ENCODE measurements around the gene THRB.
"Not testable (repeated sequence)": the region's sequence is repeated elsewhere in the genome, so short reads cannot be mapped to it uniquely, and the experiment has no call there.

Gene THRB

DNA sequence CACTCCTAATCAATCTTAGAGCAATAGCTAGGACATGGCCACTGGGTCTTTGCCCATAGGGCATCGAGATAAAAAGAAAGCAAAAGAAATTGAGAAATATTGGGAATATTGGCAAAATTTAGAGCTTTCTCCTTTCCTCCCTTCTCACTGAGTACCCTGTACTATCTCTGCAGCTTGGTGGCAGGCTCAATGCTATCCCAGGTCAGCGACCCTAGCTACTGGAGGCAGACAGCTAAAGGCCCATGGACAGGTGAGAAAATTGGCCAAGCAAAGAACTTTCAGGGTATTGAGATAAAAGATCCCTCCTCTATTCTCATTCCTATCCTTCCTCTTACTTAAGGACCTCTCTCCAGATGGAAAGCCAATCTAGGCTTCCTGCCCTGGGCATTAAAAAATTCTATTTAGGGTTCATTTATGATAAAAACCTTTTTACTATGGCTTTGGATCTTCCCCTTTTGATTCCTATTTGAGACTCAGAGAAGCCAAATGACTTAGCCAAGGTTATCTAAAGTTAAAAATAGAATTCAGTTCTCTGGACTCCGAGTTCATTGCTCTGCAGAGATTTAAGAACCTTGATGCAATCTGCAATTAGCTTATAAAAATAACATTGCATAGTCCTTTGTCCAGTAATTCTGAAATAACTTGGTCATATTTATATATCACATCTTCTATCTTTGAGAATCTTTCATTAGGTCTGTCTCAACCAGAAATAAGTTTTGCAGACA is 75.4 kb downstream of the THRB start:
- no peak overlapping the region for H3K9ac ChIP-seq (ENCODE audit: insufficient read length, low read depth)
- no peaks in the 10 kb centered on the region for H3K9me3 ChIP-seq (ENCODE audit: insufficient read depth, low read length)
- no peaks in the 10 kb centered on the region for H3K27me3 ChIP-seq (ENCODE audit: insufficient read depth, insufficient read length)
- H3K4me3 ChIP-seq (ENCODE audit: insufficient read length, low read depth), result no peak overlapping the region
- TF ChIP-seq SUZ12 (IDR thresholded peaks at IDR 0.05; ENCODE audit: extremely low read depth, insufficient read depth, insufficient read length), result no peak
- no peaks in the 10 kb centered on the region for H3K36me3 ChIP-seq (ENCODE audit: insufficient read depth, insufficient read length, low read length)
- DNase-seq (ENCODE audit: low read depth, low spot score), result no peak
- H3K4me1 ChIP-seq (ENCODE audit: insufficient read depth, insufficient read length), result no peaks in the 10 kb centered on the region

DNA sequence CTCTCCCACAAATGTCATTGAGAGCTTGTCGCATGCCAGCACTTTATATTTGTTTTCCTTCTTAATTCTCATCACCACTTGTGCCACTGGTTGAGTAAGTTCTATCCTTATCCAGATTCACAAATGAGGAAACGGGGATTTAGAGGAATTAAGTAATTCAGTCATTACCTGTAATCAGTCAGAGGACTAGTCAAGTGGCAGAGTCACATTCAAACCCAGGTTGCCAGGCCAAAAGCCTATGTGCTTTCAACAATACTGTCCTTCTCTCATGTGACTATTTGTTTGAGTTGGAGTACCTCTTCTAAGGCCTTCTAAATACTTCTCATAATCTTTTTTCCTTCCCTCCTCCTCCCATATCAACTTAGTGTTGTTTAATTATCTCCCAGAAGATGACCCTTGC is 76.9 kb downstream of the THRB start:
- DNase-seq (ENCODE audit: low read depth, low spot score), result no peak
- no peaks in the 10 kb centered on the region for H3K4me1 ChIP-seq (ENCODE audit: insufficient read depth, insufficient read length)
- H3K9ac ChIP-seq (ENCODE audit: insufficient read length, low read depth), result no peak overlapping the region
- H3K4me3 ChIP-seq (ENCODE audit: insufficient read length, low read depth), result no peak overlapping the region
- TF ChIP-seq SUZ12 (IDR thresholded peaks at IDR 0.05; ENCODE audit: extremely low read depth, insufficient read depth, insufficient read length), result no peak
- TF ChIP-seq YY1 (IDR thresholded peaks at IDR 0.05; ENCODE audit: insufficient read depth, insufficient read length), result no peak
- no peaks in the 10 kb centered on the region; the same call in 1 of the 2 replicates for H3K9me3 ChIP-seq (ENCODE audit: insufficient read depth, low read length)
- H3K36me3 ChIP-seq (ENCODE audit: insufficient read depth, insufficient read length, low read length), result no peaks in the 10 kb centered on the region
- no peaks in the 10 kb centered on the region for H3K27me3 ChIP-seq (ENCODE audit: insufficient read depth, insufficient read length)

DNA sequence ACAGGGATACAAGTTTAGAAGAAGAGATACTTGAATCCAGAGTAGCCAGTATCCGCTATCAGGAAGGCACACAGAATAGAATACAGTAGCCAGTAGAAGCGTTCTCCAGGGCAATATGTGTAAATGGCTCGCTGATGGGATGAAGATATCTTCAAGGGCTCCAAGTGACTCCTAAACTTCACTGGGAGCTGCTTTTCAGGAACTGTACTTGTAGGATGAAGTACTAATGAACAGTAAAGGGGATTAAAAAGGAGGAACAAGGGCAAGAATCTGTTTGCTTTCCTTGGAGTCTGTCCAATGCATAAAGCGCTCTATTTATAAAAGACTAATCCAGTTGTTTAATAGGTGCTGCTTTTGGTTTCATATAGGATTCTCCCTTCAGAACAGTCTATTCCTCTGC is 78.4 kb downstream of the THRB start:
- DNase-seq (ENCODE audit: low read depth, low spot score), result no peak
- TF ChIP-seq SUZ12 (IDR thresholded peaks at IDR 0.05; ENCODE audit: extremely low read depth, insufficient read depth, insufficient read length), result no peak
- no peak for TF ChIP-seq ZNF274 (IDR thresholded peaks at IDR 0.05; ENCODE audit: low read depth, low read length)
- no peaks in the 10 kb centered on the region for H3K36me3 ChIP-seq (ENCODE audit: insufficient read depth, insufficient read length, low read length)
- H3K27me3 ChIP-seq (ENCODE audit: insufficient read depth, insufficient read length), result no peaks in the 10 kb centered on the region
- H3K9ac ChIP-seq (ENCODE audit: insufficient read length, low read depth), result no peak overlapping the region
- H3K9me3 ChIP-seq (ENCODE audit: insufficient read depth, low read length), result no peaks in the 10 kb centered on the region; the same call in 1 of the 2 replicates
- no peaks in the 10 kb centered on the region for H3K4me1 ChIP-seq (ENCODE audit: insufficient read depth, insufficient read length)
- H3K4me3 ChIP-seq (ENCODE audit: insufficient read length, low read depth), result no peak overlapping the region

DNA sequence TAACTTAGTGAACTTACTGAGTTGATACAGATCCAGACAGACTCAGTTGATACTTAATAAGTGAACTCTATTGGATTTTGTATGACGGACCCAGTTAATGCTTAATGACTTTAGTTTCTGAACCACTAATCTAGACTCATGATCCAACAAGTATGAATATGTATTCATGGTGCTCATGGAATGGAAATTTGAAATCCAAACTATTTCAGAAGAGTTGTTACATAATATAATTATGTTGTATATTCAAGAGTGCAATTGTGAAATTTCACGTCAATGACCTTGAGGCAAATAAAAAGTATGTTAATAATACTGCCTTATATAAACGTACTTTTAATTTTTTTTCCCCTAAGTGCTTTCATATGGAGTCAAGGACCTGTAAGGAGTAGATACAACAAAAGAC is 78.8 kb downstream of the THRB start:
- Histone ChIP-seq H3K27me3 (ENCODE audit: insufficient read depth, insufficient read length) (no peaks in the 10 kb centered on the region), H3K36me3 (ENCODE audit: insufficient read depth, insufficient read length, low read length) (no peaks in the 10 kb centered on the region), H3K4me3 (ENCODE audit: insufficient read length, low read depth) (no peak overlapping the region), H3K9me3 (ENCODE audit: insufficient read depth, low read length) (no peaks in the 10 kb centered on the region; the same call in 1 of the 2 replicates), H3K9ac (ENCODE audit: insufficient read length, low read depth) (no peak overlapping the region), H3K4me1 (ENCODE audit: insufficient read depth, insufficient read length) (no peaks in the 10 kb centered on the region)
- DNase-seq (ENCODE audit: low read depth, low spot score), result no peak
- TF ChIP-seq YY1 (IDR thresholded peaks at IDR 0.05; ENCODE audit: insufficient read depth, insufficient read length) (no peak), SUZ12 (IDR thresholded peaks at IDR 0.05; ENCODE audit: extremely low read depth, insufficient read depth, insufficient read length) (no peak)

DNA sequence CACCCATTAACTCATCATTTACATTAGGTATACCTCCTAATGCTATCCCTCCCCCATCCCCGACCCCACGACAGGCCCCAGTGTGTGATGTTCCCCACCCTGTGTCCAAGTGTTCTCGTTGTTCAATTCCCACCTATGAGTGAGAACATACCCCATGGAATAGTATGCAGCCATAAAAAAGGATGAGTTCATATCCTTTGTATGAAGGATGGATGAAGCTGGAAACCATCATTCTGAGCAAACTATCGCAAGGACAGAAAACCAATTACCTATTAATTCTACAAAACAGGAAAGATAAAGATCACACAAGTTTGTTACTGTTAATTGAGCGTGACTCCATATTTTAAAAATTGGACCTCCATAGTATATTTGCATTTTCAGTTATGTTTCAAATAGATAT is 81.0 kb downstream of the THRB start:
- H3K9ac ChIP-seq (ENCODE audit: insufficient read length, low read depth); DNase-seq (ENCODE audit: low read depth, low spot score); H3K4me3 ChIP-seq (ENCODE audit: insufficient read length, low read depth); H3K4me1 ChIP-seq (ENCODE audit: insufficient read depth, insufficient read length); H3K27me3 ChIP-seq (ENCODE audit: insufficient read depth, insufficient read length); H3K36me3 ChIP-seq (ENCODE audit: insufficient read depth, insufficient read length, low read length); H3K9me3 ChIP-seq (ENCODE audit: insufficient read depth, low read length): not testable (repeated sequence)

DNA sequence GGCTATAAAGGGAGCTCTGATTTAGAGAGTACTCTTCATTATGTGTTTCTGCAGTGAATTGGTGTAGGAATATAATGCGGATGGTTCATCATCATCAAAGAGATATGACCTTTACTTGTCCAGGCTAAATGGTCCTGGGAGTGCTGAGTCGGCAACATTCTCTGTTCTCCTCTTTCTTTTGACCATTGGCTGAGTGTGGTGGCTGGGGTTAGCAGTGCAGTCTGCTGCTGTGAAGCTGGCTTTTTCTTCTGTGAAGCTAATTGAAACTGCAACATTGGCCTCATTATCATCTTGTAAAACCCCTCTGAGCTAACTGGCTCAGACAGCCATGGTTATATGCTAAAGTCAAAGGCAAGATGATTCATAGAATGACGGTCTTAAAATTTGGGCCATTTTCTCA is 83.8 kb downstream of the THRB start:
- no peak for DNase-seq (ENCODE audit: low read depth, low spot score)
- no peaks in the 10 kb centered on the region for H3K4me1 ChIP-seq (ENCODE audit: insufficient read depth, insufficient read length)
- TF ChIP-seq ZNF274 (IDR thresholded peaks at IDR 0.05; ENCODE audit: low read depth, low read length), result no peak
- no peak for TF ChIP-seq SUZ12 (IDR thresholded peaks at IDR 0.05; ENCODE audit: extremely low read depth, insufficient read depth, insufficient read length)
- no peak for TF ChIP-seq YY1 (IDR thresholded peaks at IDR 0.05; ENCODE audit: insufficient read depth, insufficient read length)
- H3K27me3 ChIP-seq (ENCODE audit: insufficient read depth, insufficient read length), result no peaks in the 10 kb centered on the region
- H3K4me3 ChIP-seq (ENCODE audit: insufficient read length, low read depth), result no peak overlapping the region
- H3K9me3 ChIP-seq (ENCODE audit: insufficient read depth, low read length), result no peaks in the 10 kb centered on the region; the same call in 1 of the 2 replicates
- no peak overlapping the region for H3K9ac ChIP-seq (ENCODE audit: insufficient read length, low read depth)
- no peaks in the 10 kb centered on the region for H3K36me3 ChIP-seq (ENCODE audit: insufficient read depth, insufficient read length, low read length)

DNA sequence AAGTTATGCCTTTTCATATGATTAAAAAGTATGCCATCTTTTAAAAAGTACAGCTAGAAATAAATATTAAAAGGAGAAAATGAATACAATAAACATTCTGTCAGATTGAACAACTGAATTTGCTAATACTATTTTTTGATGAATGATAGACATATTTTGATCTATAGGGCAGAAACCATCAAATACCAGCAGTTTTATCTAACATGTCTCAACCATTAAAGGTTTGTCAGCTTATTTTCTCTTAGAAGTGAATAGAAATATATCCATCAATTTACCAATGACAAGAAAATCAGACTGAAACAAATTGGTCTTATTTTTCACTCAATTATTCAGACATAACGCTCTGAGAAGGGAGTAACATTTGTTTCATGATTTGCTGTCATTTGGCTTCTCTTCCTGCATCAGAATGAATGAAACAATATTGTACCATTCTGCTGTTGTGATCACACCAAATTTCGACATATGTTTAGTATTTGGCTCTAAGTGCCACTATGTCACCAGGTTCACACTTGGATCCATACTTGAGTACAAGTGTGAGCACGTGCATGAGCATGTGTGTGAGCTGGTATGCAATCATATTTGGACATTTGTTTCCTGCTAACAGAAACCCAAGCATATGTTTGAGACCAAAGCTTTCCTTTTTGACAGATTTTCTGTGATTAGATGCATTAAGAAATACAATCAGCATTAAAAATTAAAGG is 86.5 kb downstream of the THRB start:
- Histone ChIP-seq H3K9me3 (ENCODE audit: insufficient read depth, low read length) (no peaks in the 10 kb centered on the region), H3K9ac (ENCODE audit: insufficient read length, low read depth) (no peak overlapping the region), H3K36me3 (ENCODE audit: insufficient read depth, insufficient read length, low read length) (no peaks in the 10 kb centered on the region), H3K4me3 (ENCODE audit: insufficient read length, low read depth) (no peak overlapping the region), H3K4me1 (ENCODE audit: insufficient read depth, insufficient read length) (no peaks in the 10 kb centered on the region), H3K27me3 (ENCODE audit: insufficient read depth, insufficient read length) (no peaks in the 10 kb centered on the region)
- no peak for TF ChIP-seq SUZ12 (IDR thresholded peaks at IDR 0.05; ENCODE audit: extremely low read depth, insufficient read depth, insufficient read length)
- DNase-seq (ENCODE audit: low read depth, low spot score), result no peak

DNA sequence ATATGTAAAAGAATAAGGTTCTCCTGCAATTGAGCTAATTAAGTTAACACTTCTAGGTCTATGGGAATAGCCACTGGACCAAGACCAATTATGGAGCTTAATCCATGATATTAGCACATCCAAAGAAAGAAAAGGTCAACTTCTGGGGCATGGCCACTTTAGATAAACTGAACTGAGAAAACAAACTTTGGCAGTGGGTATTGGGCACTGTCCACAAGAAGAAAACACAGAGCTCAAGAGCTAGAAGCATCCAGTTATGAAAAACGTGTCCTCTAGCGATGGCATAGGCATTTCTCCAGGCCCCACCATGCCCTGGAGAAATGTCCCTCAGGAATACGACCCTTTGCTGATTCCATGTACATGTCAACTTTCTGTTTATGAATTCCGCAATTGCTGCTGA is 87.8 kb downstream of the THRB start:
- H3K27me3 ChIP-seq (ENCODE audit: insufficient read depth, insufficient read length), result no peaks in the 10 kb centered on the region
- no peaks in the 10 kb centered on the region for H3K36me3 ChIP-seq (ENCODE audit: insufficient read depth, insufficient read length, low read length)
- no peaks in the 10 kb centered on the region for H3K9me3 ChIP-seq (ENCODE audit: insufficient read depth, low read length)
- no peak overlapping the region for H3K9ac ChIP-seq (ENCODE audit: insufficient read length, low read depth)
- TF ChIP-seq YY1 (IDR thresholded peaks at IDR 0.05; ENCODE audit: insufficient read depth, insufficient read length) (no peak), SUZ12 (IDR thresholded peaks at IDR 0.05; ENCODE audit: extremely low read depth, insufficient read depth, insufficient read length) (no peak), ZNF274 (IDR thresholded peaks at IDR 0.05; ENCODE audit: low read depth, low read length) (no peak)
- no peak overlapping the region for H3K4me3 ChIP-seq (ENCODE audit: insufficient read length, low read depth)
- no peaks in the 10 kb centered on the region for H3K4me1 ChIP-seq (ENCODE audit: insufficient read depth, insufficient read length)
- DNase-seq (ENCODE audit: low read depth, low spot score), result no peak

All from NT2/D1 (cell line).